HG03097 (cell line): ENCODE results near the gene ARHGAP15.

Source experiments
- ATAC-seq: cut with Tn5 transposase; IDR thresholded peaks from one replicate; pipeline ENCODE4 v1.9.1; 2021; ENCODE audit not compliant: unreplicated experiment, low FRiP score

ARHGAP15 gene

GRCh38 chr2:143551971-143552650 is 422.9 kb downstream of the ARHGAP15 start:
- ATAC-seq = no peak

GRCh38 chr2:143553261-143553660 is 424.0 kb downstream of the ARHGAP15 start:
- ATAC-seq = peak; percentile 73

- no peak for ATAC-seq
Measured at GRCh38 chr2:143558665-143559064, 429.4 kb downstream of the ARHGAP15 start.

- ATAC-seq = no peak
Measured at GRCh38 chr2:143559147-143559546, 429.9 kb downstream of the ARHGAP15 start.

- ATAC-seq = no peak
Measured at GRCh38 chr2:143560724-143561123, 431.5 kb downstream of the ARHGAP15 start.

GRCh38 chr2:143564419-143564818 is 435.2 kb downstream of the ARHGAP15 start:
- peak; percentile 87 for ATAC-seq

- no peak for ATAC-seq
Measured at GRCh38 chr2:143571747-143572146, 442.5 kb downstream of the ARHGAP15 start.

GRCh38 chr2:143572421-143572820 is 443.2 kb downstream of the ARHGAP15 start:
- ATAC-seq = no peak

- no peak for ATAC-seq
Measured at GRCh38 chr2:143574069-143574468, 444.9 kb downstream of the ARHGAP15 start.

- no peak for ATAC-seq
Measured at GRCh38 chr2:143575340-143575739, 446.1 kb downstream of the ARHGAP15 start.

GRCh38 chr2:143577489-143577888 is 448.3 kb downstream of the ARHGAP15 start:
- ATAC-seq = no peak

GRCh38 chr2:143579456-143579855 is 450.2 kb downstream of the ARHGAP15 start:
- ATAC-seq = no peak

GRCh38 chr2:143581134-143581533 is 451.9 kb downstream of the ARHGAP15 start:
- ATAC-seq = no peak

GRCh38 chr2:143582046-143582747 is 453.0 kb downstream of the ARHGAP15 start:
- ATAC-seq = no peak

GRCh38 chr2:143584936-143585335 is 455.7 kb downstream of the ARHGAP15 start:
- no peak for ATAC-seq

GRCh38 chr2:143586119-143586518 is 456.9 kb downstream of the ARHGAP15 start:
- no peak for ATAC-seq

GRCh38 chr2:143588746-143589145 is 459.5 kb downstream of the ARHGAP15 start:
- no peak for ATAC-seq

- no peak for ATAC-seq
Measured at GRCh38 chr2:143594161-143594560, 464.9 kb downstream of the ARHGAP15 start.

GRCh38 chr2:143594745-143595144 is 465.5 kb downstream of the ARHGAP15 start:
- no peak for ATAC-seq

- no peak for ATAC-seq
Measured at GRCh38 chr2:143600116-143600515, 470.9 kb downstream of the ARHGAP15 start.

GRCh38 chr2:143601828-143602227 is 472.6 kb downstream of the ARHGAP15 start:
- ATAC-seq = no peak

GRCh38 chr2:143603035-143603655 is 473.9 kb downstream of the ARHGAP15 start:
- no peak for ATAC-seq
